Mesodermal cell (in vitro differentiated cells): Measurements from ENCODE around the gene SIRPB1.
"Not testable (repeated sequence)": the region's sequence is repeated elsewhere in the genome, so short reads cannot be mapped to it uniquely, and the experiment has no call there.

Source experiments
- H3K27ac ChIP-seq: 2 replicates; pipeline ENCODE4 v1.7.0; 2013; ENCODE audit warnings: mild to moderate bottlenecking, low read depth, low read length, moderate library complexity; ENCODE audit not compliant: severe bottlenecking
- H3K36me3 ChIP-seq: 2 replicates; pipeline ENCODE4 v1.7.1; 2013; ENCODE audit warnings: mild to moderate bottlenecking, low read length, moderate library complexity; ENCODE audit not compliant: control insufficient read depth, insufficient read depth
- H3K4me1 ChIP-seq: one replicate; pipeline ENCODE4 v1.7.1; 2013; ENCODE audit warnings: mild to moderate bottlenecking, low read length; ENCODE audit not compliant: insufficient read depth, control insufficient read depth, poor library complexity, severe bottlenecking
- H3K4me3 ChIP-seq: 2 replicates; pipeline ENCODE4 v1.7.0; 2013; ENCODE audit warnings: low read length, control low read depth, mild to moderate bottlenecking; ENCODE audit not compliant: insufficient read depth, poor library complexity, severe bottlenecking; ENCODE audit errors: extremely low read depth
- H3K9me3 ChIP-seq: 2 replicates; pipeline ENCODE4 v1.7.1; 2013; ENCODE audit warnings: mild to moderate bottlenecking, low read length, moderate library complexity; ENCODE audit not compliant: control insufficient read depth
- WGBS, 2 experiments: methylation state at CpG; one replicate each; pipeline ENCODE4 v1.1.5; 2013; ENCODE audit warnings: missing lambda C conversion rate in 2 of 2; ENCODE audit not compliant: insufficient coverage in 2 of 2; 5-methylcytosine and 5-hydroxymethylcytosine counted together

SIRPB1 gene

GRCh38 chr20:1625083-1625690, 5.4 kb upstream of the SIRPB1 start:
- no CpG with 5 or more reads among the region's 2 CpGs for WGBS, 2 experiments
- no peaks in the 10 kb centered on the region for H3K9me3 ChIP-seq
- no peaks in the 10 kb centered on the region for H3K4me1 ChIP-seq
- no peaks in the 10 kb centered on the region for H3K36me3 ChIP-seq
- H3K4me3 ChIP-seq = no peak overlapping the region
- H3K27ac ChIP-seq = no peak overlapping the region

- H3K4me1 ChIP-seq = no peaks in the 10 kb centered on the region
- H3K36me3 ChIP-seq = no peaks in the 10 kb centered on the region
- no peaks in the 10 kb centered on the region for H3K9me3 ChIP-seq
- WGBS, 2 experiments = 86 to 93% methylated on average over 11 to 12 of the region's 14 CpGs
- H3K27ac ChIP-seq = no peak overlapping the region
- no peak overlapping the region for H3K4me3 ChIP-seq
Measured at GRCh38 chr20:1623501-1624205, 3.8 kb upstream of the SIRPB1 start.

- no CpG with 5 or more reads among the region's 1 CpG for WGBS, 2 experiments
- Histone ChIP-seq H3K36me3 (no peaks in the 10 kb centered on the region), H3K9me3 (no peaks in the 10 kb centered on the region), H3K4me1 (no peaks in the 10 kb centered on the region), H3K27ac (no peak overlapping the region), H3K4me3 (no peak overlapping the region)
Measured at GRCh38 chr20:1622450-1622849, 2.6 kb upstream of the SIRPB1 start.

GRCh38 chr20:1621316-1621715, 1.5 kb upstream of the SIRPB1 start:
- no peaks in the 10 kb centered on the region for H3K4me1 ChIP-seq
- no CpG with 5 or more reads among the region's 1 CpG for WGBS, 2 experiments
- H3K27ac ChIP-seq = no peak overlapping the region
- no peaks in the 10 kb centered on the region for H3K9me3 ChIP-seq
- H3K4me3 ChIP-seq = no peak overlapping the region
- no peaks in the 10 kb centered on the region for H3K36me3 ChIP-seq

- H3K36me3 ChIP-seq = no peaks in the 10 kb centered on the region
- no peak overlapping the region for H3K27ac ChIP-seq
- H3K9me3 ChIP-seq = no peaks in the 10 kb centered on the region
- no peaks in the 10 kb centered on the region for H3K4me1 ChIP-seq
- H3K4me3 ChIP-seq = no peak overlapping the region
Measured at GRCh38 chr20:1618954-1619540, 762 bp downstream of the SIRPB1 start.

- no peak overlapping the region for H3K27ac ChIP-seq
- no peaks in the 10 kb centered on the region for H3K36me3 ChIP-seq
- H3K9me3 ChIP-seq = no peaks in the 10 kb centered on the region
- no peaks in the 10 kb centered on the region for H3K4me1 ChIP-seq
- H3K4me3 ChIP-seq = no peak overlapping the region
Measured at GRCh38 chr20:1618479-1618878, 1.3 kb downstream of the SIRPB1 start.

- H3K4me1 ChIP-seq = no peaks in the 10 kb centered on the region
- H3K36me3 ChIP-seq = no peaks in the 10 kb centered on the region
- no peak overlapping the region for H3K4me3 ChIP-seq
- no peak overlapping the region for H3K27ac ChIP-seq
- H3K9me3 ChIP-seq = no peaks in the 10 kb centered on the region
Measured at GRCh38 chr20:1616858-1617434, 2.9 kb downstream of the SIRPB1 start.

GRCh38 chr20:1610404-1610803, 9.4 kb downstream of the SIRPB1 start:
- H3K36me3 ChIP-seq, H3K27ac ChIP-seq, H3K4me1 ChIP-seq, H3K9me3 ChIP-seq, H3K4me3 ChIP-seq: not testable (repeated sequence)
- no CpG with 5 or more reads among the region's 5 CpGs for WGBS, 2 experiments

GRCh38 chr20:1608678-1609347, 11.0 kb downstream of the SIRPB1 start:
- WGBS, 2 experiments = no CpG with 5 or more reads among the region's 5 CpGs
- not testable (repeated sequence) for H3K9me3 ChIP-seq, H3K36me3 ChIP-seq, H3K27ac ChIP-seq, H3K4me1 ChIP-seq, H3K4me3 ChIP-seq

- no peaks in the 10 kb centered on the region for H3K36me3 ChIP-seq
- no CpG with 5 or more reads among the region's 5 CpGs for WGBS, 2 experiments
- no peaks in the 10 kb centered on the region for H3K4me1 ChIP-seq
- no peak overlapping the region for H3K27ac ChIP-seq
- H3K4me3 ChIP-seq = no peak overlapping the region
- H3K9me3 ChIP-seq = no peaks in the 10 kb centered on the region
Measured at GRCh38 chr20:1600736-1601135, 19.1 kb downstream of the SIRPB1 start.

GRCh38 chr20:1595333-1595732, 24.5 kb downstream of the SIRPB1 start:
- no CpG with 5 or more reads among the region's 1 CpG for WGBS, 2 experiments
- H3K4me3 ChIP-seq = no peak overlapping the region
- no peak overlapping the region for H3K27ac ChIP-seq
- H3K36me3 ChIP-seq = no peaks in the 10 kb centered on the region
- no peaks in the 10 kb centered on the region for H3K4me1 ChIP-seq
- H3K9me3 ChIP-seq = no peaks in the 10 kb centered on the region
